ENCODE measurements around the gene OR2V2. TPM values are rescaled to one million over a fixed set of nuclear protein-coding genes. Genes with fewer than 3 reads are reported as not detected.
"Not testable (repeated sequence)": the region's sequence is repeated elsewhere in the genome, so short reads cannot be mapped to it uniquely, and the experiment has no call there.

The OR2V2 gene
- total RNA-seq, 4 donors from 2014 or later: not detected

GRCh38 chr5:181104606-181105390 is 42.6 kb upstream of the OR2V2 start:
- intact Hi-C loops (cut with DNase I; ENCODE audit: low total_unique reads): not testable (repeated sequence)

GRCh38 chr5:181105391-181106025 is 41.9 kb upstream of the OR2V2 start:
- Histone ChIP-seq H3K4me3 (no peak overlapping the region), H3K4me1 (no peaks in the 10 kb centered on the region), H3K27me3 (peaks cover 0 to 20% of the 10 kb centered on the region in 2 donors), H3K36me3 (no peaks in the 10 kb centered on the region), H3K27ac (no peak overlapping the region), H3K9me3 (no peaks in the 10 kb centered on the region)
- intact Hi-C loops (cut with DNase I; ENCODE audit: low total_unique reads): no loop called here
- TF ChIP-seq, protein P1, sequence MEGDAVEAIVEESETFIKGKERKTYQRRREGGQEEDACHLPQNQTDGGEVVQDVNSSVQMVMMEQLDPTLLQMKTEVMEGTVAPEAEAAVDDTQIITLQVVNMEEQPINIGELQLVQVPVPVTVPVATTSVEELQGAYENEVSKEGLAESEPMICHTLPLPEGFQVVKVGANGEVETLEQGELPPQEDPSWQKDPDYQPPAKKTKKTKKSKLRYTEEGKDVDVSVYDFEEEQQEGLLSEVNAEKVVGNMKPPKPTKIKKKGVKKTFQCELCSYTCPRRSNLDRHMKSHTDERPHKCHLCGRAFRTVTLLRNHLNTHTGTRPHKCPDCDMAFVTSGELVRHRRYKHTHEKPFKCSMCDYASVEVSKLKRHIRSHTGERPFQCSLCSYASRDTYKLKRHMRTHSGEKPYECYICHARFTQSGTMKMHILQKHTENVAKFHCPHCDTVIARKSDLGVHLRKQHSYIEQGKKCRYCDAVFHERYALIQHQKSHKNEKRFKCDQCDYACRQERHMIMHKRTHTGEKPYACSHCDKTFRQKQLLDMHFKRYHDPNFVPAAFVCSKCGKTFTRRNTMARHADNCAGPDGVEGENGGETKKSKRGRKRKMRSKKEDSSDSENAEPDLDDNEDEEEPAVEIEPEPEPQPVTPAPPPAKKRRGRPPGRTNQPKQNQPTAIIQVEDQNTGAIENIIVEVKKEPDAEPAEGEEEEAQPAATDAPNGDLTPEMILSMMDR (IDR thresholded peaks at IDR 0.05): no peak
- TF ChIP-seq POLR2A (IDR thresholded peaks at IDR 0.05): no peak
- no peak for DNase-seq

More at GRCh38 chr5:181104606-181105390, 42.6 kb upstream of the OR2V2 start:
- not testable (repeated sequence) for H3K9me3 ChIP-seq, H3K4me3 ChIP-seq, H3K27ac ChIP-seq, H3K36me3 ChIP-seq, H3K4me1 ChIP-seq, DNase-seq
- H3K27me3 ChIP-seq: peaks cover 0 to 25% of the 10 kb centered on the region in 2 donors

- no peaks in the 10 kb centered on the region for H3K36me3 ChIP-seq
- no peaks in the 10 kb centered on the region for H3K9me3 ChIP-seq
- H3K4me3 ChIP-seq: no peak overlapping the region
- peaks cover 0 to 20% of the 10 kb centered on the region in 2 donors for H3K27me3 ChIP-seq
- H3K4me1 ChIP-seq: no peaks in the 10 kb centered on the region
- no peak for DNase-seq
- H3K27ac ChIP-seq: no peak overlapping the region
- intact Hi-C loops (cut with DNase I; ENCODE audit: low total_unique reads): no loop called here
- TF ChIP-seq POLR2A (IDR thresholded peaks at IDR 0.05): no peak
- TF ChIP-seq, protein P1 (IDR thresholded peaks at IDR 0.05): no peak
These were observed 39.7 kb upstream of the OR2V2 start for GRCh38 chr5:181107699-181108098.

DNA sequence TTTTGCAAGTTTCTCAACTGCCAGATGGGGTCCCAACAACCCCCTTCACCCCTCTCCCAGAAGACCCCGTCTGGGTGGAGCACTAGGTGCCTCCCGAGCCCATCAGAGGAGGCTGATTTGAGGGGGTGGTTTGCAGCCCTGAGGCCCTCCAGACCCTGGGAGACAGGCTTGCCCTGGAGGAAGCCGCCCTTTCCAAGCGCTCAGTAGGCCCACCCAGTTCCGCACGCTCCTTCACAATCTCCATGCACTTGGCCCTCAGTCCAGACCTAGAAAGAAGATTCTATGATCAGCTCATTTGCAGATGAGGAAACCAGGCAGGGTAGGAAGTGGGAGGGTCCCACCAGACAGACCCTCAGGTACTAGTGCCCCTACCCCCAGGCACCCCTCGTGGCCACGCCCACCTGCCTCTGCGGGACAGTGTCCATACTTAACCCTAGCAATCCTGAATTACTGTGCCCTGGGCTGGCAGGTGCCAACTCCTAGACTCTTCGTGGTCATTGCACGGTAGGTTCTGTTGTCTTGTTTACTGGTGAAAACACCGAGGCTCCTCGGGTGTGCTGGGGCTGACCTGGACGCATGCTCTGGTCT is 38.7 kb upstream of the OR2V2 start:
- Histone ChIP-seq H3K4me1 (no peaks in the 10 kb centered on the region), H3K27ac (no peak overlapping the region), H3K4me3 (no peak overlapping the region), H3K9me3 (no peaks in the 10 kb centered on the region), H3K36me3 (no peaks in the 10 kb centered on the region), H3K27me3 (peaks cover 0 to 20% of the 10 kb centered on the region in 2 donors)
- intact Hi-C loops (cut with DNase I; ENCODE audit: low total_unique reads): no loop called here
- TF ChIP-seq, protein P1 (IDR thresholded peaks at IDR 0.05): no peak
- no peak for TF ChIP-seq POLR2A (IDR thresholded peaks at IDR 0.05)
- DNase-seq: no peak

DNA sequence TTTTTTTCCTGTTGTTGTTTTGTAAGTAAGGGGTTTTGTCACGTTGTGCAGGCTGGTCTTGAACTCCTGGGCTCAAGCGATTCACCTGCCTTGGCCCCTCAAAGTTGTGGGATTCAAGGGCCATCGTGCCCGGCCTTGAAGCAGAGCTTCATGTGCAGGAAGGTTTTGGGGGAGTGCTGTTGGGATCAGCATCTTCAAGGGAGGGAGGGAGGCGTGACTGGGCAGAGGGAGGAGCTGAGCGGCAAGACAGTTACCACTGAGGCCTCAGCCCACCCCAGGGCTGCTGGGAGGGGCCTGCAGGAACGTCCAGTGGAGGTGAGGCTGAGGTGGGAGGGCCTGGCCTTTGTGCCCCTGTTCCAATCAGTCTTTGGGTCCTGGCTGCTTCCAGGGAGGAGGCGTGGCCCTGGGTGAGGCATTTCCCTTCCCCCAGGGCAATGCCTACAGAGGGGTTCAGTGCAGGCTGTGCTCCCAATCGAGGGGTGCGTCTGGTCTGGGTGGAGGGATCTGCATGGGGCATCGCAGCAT is 37.8 kb upstream of the OR2V2 start:
- no peaks in the 10 kb centered on the region for H3K36me3 ChIP-seq
- H3K27ac ChIP-seq: no peak overlapping the region
- H3K27me3 ChIP-seq: peaks cover 0 to 28% of the 10 kb centered on the region in 2 donors
- intact Hi-C loops (cut with DNase I; ENCODE audit: low total_unique reads): no loop called here
- no peak overlapping the region for H3K4me3 ChIP-seq
- TF ChIP-seq, protein P1 (IDR thresholded peaks at IDR 0.05): no peak
- no peak for TF ChIP-seq POLR2A (IDR thresholded peaks at IDR 0.05)
- DNase-seq: no peak
- no peaks in the 10 kb centered on the region for H3K4me1 ChIP-seq
- no peaks in the 10 kb centered on the region for H3K9me3 ChIP-seq

All from uterus (tissue), 4 donors.